ENCODE measurements around the gene ZBED1.
A peak's percentile ranks its signal among the peaks of the same experiment; 100 is the strongest.
"Not testable (repeated sequence)": the region's sequence is repeated elsewhere in the genome, so short reads cannot be mapped to it uniquely, and the experiment has no call there.

Gene ZBED1

DNA sequence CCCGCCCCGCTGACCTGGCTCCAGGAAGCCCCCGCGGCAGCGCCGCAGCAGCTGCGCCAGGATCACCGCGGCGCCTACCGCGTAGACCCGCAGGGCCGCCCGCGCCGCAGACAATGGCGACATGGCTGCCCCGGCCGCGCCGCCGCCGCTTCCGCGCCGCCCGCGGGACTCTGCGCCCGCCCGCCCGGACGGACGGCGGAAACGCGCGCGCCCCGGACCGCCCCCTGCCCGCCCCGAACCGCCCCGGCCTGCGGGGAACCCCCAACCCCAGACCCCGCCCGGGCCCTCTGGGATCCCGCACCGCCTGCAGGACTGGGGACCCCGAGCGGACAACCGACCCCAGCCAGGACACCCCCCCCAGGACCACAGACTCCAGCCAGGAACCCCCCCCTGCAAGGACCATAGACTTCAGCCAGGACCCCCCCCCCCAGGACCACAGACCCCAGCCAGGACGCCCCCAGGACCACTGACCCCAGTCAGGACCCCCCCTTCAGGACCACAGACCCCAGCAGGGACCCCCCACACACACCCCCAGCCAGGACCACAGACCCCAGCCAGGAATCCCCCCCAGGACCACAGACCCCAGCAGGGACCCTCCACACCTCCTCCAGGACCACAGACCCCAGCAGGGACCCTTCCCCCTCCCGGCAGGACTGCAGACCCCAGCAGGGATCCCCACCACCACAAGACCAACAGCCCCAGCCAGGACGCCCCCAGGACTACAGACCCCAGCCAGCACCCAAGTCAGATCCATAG lies at the start of gene ZBED1, which contains the start of gene DHRSX:
ZBED1 (minus strand) TSS at position 174 of the 756 bp plus-strand sequence. CDS start 10,257 bp downstream, outside the sequence.
DHRSX (minus strand) TSS at position 174 of the 756 bp plus-strand sequence; CDS start at position 123, 51 bp downstream.
- DNase-seq, result peak; percentile 36

DNA sequence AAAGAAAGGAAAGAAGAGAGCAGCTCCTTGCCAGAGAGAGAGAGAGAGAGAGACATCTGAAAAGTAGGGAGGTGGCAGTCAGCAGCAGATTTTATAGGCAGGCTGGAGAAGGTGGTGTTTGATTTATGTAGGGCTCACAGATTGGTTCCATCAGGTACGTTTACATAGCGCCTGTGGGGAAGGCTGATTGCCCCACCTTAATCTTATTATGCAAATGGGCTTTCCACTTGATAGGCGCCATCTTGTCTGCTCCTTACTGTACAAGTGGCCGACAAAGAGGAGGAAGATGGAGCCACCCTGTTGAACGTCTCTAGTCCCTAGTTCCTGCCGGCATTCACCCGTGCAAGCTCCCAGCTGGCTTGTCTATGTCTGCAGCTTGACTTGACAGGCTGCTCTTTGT lies 49.1 kb upstream of the ZBED1 start:
- no peak for DNase-seq

DNA sequence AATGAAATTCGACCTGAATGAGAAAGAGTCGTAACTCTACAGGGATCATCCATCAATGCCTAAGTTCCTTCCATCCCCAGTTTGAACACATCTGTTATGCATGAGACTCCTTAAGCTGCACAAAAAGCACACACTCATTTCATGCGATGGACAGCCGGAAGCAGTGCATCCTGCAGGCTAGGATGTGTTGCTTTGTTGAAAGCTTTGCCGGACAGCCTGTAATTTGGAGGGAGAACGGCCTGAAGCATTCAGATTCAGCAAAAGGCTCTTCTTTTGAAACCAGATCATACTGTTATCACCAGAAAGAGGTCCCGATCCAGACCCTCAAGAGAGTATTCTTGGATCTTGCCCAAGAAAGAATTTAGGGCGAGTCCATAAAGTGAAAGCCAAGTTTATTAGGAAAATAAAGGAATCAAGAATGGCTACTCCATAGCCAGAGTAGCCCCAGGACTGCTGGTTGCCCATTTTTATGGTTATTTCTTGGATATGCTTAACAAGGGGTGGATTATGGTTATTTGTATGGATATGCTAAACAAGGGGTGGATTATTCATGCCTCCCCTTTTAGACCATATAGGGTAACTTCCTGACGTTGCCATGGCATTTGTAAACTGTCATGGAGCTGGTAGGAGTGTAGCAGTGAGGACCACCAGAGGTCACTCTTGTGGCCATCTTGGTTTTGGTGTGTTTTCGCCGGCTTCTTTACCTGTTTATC lies 48.1 kb upstream of the ZBED1 start:
- DNase-seq, result no peak

DNA sequence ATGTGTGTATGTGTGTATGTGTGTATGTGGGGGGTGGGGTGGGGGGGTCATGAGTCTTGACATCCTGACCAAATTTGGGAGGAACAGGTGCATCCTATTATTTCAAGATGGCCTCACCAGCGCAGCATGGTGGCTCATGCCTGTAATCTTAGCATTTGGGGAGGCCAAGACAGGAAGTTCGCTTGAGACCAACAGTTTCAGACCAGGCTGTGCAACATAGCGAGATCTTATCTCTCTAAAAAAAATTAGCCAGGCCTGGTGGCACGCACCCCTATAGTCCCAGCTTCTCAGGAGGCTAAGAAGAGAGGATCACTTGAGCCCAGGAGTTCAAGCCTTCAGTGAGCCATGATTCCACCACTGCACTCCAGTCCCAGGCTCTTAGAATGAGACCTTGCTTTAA lies 47.0 kb upstream of the ZBED1 start:
- DNase-seq, result no peak

DNA sequence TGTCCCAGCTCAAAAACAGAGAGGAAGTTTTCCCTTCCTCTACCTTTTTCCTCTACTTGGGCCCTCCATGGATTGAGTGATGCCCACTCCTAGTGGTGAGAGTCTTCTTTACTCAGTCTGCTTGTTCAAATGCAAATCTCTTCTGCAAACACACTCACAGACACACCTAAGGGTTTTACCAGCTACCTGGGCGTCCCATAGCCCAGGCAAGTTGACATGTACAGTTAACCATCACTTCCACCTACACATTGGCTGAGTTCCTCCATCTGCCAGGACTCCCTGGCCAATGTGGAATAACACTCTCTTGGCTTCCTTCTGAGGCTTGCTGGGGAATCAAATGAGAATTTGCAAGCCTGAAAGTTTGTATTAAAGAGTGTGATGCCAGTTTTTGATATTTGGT lies 45.7 kb upstream of the ZBED1 start:
- DNase-seq, result no peak

DNA sequence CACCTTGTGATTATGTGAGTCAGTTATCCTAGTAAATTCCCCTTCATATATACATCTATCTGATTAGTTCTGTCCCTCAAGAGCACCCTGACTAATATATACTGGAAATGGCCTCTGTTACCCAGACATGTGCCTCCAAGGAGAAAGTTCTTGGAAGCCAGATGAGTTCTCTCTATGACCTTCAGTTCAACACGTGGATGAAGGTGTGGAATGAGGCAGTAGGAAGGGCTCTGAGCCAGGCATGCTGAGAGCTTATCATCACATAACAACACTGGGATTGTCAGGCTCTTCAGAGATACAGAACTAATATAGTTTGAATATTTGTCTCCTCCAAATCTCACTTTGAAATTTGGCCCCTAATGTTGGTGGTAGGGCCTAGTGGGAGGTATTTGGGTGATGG lies 44.4 kb upstream of the ZBED1 start:
- DNase-seq, result no peak

DNA sequence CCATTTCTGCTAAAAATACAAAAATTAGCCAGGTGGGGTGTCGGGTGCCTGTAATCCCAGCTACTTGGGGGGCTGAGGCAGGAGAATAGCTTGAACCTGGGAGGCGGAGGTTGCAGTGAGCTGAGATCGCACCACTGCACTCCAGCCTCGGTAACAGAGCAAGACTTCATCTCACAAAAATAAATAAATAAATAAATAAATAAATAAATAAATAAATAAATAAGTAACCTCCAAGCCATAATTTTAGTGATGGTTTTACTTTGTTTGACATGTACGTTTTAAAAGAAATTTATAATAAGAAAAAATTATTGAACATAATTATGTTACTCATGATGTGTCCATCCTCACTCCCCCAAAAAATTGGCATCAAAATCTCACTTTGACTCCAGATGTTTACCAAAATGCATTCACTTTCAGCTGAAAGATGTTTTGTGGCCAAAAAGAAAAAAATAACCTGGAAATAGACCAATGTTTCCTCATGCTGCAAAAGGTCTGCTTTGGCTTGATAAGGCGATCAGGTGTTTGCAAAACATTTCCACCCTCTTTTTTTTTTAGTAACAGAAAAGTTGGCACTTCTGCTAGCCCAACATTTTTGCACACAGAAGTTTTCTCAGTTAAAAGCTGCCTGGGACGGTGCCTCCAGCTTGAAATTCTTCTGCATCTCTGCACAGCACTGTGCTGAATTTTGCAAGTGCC lies 42.2 kb upstream of the ZBED1 start:
- DNase-seq, result no peak

DNA sequence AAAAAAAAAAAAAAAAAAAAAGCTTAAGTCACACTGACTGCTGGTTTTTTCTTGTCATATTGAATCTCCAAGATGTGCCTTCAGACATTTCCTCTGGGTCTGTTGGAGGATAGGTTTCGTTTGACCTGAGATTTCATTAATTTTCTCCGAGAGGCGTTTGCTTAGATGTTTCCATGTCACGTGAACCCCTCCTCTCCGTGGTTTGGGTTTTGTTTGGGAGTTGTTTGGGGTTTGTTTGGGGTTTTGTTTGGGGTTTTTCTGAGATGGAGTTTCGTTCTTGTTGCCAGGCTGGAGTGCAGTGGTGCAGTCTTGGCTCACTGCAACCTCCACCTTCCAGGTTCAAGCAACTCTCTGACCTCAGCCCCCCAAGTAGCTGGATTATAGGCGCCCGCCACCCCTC lies 40.8 kb upstream of the ZBED1 start:
- DNase-seq, result no peak

DNA sequence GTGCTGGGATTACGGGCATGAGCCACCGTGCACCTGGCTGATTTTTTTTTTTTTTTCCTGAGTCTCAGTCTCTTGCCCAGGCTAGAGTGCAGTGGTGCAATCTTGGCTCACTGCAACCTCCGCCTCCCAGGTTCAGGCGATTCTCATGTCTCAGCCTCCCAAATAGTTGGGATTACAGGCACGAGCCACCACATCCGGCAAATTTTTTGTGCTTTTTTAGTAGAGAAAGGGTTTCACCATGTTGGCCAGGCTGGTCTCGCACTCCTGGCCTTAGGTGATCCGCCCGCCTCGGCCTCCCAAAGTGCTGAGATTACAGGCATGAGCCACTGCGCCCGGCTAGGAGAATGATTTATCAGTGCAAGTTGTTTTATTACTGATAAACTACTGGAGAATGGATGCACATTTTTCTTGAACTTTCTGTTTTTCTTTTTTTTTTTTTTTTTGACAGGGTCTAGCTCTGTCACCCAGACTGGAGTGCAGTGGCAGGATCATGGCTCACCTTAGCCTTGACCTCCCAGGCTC lies 39.7 kb upstream of the ZBED1 start:
- DNase-seq, result no peak

DNA sequence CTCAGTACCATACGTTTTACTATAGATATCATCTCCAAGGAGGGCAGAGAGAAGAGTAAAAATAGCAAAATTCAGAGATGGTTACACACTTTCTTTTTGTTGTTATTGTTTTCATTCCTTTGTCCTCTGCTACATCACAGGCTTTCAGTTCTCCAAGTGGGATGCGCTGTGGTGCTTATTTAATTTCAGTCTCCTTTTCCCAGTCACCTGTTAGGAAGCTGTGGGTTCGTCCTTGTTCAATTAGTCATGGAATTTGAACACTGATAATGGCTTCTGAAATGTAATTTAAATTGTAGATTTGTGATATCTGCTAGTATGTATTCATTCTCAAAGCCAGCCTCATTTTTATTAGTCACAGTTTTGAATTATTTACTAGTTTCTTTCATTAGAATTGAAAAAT lies 38.8 kb upstream of the ZBED1 start:
- DNase-seq, result no peak

DNA sequence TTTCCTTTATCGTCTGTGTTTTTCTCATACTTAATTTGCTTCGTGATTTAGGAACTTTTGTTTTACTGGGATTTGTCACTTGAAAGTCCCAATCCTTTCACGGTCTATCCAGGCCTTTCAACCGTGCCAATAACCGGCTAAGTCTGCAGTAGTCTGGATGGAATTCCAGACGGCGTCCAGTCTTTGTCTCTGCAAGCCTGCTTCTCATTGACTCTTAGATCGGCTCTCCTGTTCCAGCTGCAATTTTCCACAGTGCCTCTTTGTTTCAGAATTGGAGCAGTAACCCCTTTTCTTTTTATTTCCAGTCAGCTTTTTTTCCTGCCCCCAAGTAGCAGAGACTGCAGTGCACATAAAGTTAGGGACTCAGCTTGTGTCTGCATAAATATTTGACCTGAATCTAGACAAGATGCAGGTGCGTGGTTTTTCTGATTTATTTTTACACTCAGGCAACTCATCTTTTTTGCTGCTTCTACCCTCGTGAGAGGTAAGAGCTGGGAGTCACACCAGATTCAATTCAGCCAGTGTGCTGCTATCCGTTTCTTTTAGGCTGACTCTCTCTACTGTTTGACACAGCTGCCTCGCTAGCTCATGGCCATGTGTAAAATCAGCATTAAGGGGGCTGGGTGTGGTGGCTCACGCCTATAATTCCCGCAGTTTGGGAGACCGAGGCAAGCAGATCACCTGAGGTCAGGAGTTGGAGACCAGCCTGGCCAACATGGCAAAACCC lies 37.4 kb upstream of the ZBED1 start:
- DNase-seq, result no peak

DNA sequence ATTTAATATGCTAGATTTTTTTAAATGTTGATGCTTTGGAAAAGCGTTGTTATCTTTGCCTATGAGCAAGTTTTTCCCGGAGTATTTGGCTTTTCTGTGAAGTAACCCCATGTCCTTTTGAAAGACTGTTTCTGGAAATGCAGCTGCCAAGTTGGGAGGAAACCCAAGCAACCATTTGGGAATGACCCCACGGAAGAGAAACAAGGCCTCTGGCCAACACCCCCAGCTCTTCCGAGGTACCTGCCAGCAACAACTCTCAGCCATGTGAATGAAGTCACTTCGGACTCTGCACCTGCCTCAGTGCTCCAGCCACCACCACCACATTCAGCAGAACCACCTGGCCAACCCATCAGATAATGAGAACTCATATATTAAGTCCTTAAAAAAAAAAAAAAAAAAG lies 36.2 kb upstream of the ZBED1 start:
- no peak for DNase-seq

DNA sequence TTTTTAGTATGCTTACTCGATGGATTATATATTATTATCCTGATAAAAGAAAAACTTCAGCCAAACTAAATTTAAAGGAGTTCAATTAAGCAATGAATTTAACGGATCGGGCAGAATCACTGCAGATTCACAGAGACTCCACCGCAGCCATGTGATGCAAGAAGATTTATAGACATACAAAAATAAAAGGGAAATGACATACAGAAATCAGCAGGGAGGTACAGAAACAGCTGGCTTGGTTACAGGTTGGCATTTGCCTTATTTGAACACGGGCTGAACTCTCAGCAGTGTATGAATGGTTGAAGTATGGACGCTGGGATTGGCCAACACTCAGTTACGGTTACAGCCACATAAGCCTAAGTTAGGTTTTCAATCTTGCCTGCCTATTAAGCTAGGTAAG lies 35.4 kb upstream of the ZBED1 start:
- DNase-seq, result no peak

DNA sequence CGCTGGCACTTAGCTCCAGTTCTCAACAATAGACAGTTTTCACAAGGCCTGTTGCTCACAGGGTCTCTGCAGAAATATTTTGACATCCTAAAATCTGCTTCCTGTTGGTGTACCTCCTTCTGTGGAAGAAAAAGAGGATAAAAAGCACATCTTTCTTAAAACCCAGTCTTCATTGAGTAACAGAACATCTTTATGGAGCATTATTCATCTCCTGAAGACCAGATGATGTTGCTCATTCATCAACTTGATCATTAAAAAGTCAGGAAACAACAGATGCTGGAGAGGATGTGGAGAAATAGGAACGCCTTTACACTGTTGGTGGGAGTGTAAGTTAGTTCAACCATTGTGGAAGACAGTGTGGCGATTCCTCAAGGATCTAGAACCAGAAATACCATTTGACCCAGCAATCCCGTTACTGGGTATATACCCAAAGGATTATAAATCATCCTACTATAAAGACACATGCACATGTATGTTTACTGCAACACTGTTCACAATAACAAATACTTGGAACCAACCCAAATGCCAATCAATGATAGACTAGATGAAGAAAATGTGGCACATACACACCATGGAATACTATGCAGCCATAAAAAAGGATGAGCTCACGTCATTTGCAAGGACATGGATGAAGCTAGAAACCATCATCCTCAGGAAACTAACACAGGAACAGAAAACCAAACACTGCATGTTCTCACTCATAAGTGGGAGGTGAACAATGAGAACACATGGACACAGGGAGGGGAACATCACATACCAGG lies 33.7 kb upstream of the ZBED1 start:
- not testable (repeated sequence) for DNase-seq

DNA sequence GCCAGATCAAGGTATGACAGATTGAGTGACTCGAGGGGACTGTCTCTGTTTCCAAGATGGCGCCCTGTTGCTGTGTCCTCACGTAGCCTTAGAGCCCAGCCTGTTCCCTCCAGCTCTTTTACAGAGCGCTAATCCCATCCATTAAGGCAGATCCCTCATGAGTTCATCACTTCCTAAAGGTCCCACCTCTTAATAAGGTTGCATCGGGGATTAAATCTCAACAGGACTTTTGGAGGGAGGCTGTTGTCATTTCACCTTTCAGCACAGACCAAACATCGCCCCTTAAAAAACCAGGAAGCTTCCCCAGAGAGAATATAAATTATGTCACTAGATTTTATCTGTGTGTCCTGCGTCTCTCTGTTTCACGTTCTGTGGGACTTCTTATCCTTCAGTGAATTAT lies 32.6 kb upstream of the ZBED1 start:
- no peak for DNase-seq

DNA sequence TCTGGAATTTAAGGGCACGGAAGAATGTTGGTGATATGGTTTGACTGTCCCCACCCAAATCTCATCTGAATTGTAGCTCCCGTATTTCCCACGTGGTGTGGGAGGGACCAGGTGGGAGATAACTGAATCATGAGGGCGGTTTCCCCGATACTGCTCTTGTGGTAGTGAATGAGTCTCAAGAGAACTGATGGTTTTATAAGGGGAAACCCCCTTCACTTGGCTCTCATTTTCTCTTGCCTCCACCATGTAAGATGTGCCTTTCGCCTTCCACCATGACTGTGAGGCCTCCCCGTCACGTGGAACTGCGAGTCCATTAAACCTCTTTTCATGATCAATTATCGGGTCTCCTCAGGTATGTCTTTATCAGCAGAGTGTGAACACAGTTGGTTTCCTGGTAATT lies 25.6 kb upstream of the ZBED1 start:
- no peak for DNase-seq

DNA sequence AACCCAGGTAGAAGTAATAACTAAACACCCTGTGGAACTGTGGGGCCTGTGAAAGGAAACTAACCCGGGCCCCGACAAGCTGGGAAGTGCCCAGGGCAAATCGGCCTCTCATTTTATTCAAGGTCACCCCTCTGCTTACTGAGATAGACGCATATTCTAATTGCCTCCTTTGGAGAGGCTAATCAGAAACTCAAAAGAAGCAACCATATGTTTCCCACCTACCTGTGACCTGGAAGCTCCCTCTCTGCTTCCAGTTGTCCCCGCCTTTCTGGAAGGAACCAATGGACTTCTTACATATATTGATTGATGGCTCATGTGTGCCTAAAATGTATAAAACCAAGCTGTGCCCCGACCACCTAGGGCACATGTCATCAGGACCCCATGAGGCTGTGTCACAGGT lies 23.1 kb upstream of the ZBED1 start:
- DNase-seq, result no peak

DNA sequence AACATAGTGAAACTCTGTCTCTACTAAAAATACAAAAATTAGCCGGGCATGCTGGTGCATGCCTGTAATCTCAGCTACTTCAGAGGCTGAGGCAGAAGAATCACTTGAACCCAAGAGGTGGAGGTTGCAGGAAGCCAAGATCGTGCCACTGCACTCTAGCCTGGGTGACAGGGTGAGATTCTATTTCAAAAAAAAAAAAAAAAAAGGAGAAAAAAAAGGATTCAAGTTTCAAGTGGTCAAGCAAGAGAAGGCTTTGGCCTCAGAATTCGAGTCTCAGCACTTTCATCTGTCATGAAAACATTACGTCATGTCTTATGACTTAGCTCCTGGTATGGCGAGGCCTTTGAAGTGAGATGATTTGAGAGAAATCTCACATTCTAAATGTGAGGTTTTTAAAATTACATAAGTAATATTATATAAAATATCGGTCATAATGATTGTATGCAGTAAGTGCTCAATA lies 21.2 kb upstream of the ZBED1 start:
- DNase-seq, result no peak

DNA sequence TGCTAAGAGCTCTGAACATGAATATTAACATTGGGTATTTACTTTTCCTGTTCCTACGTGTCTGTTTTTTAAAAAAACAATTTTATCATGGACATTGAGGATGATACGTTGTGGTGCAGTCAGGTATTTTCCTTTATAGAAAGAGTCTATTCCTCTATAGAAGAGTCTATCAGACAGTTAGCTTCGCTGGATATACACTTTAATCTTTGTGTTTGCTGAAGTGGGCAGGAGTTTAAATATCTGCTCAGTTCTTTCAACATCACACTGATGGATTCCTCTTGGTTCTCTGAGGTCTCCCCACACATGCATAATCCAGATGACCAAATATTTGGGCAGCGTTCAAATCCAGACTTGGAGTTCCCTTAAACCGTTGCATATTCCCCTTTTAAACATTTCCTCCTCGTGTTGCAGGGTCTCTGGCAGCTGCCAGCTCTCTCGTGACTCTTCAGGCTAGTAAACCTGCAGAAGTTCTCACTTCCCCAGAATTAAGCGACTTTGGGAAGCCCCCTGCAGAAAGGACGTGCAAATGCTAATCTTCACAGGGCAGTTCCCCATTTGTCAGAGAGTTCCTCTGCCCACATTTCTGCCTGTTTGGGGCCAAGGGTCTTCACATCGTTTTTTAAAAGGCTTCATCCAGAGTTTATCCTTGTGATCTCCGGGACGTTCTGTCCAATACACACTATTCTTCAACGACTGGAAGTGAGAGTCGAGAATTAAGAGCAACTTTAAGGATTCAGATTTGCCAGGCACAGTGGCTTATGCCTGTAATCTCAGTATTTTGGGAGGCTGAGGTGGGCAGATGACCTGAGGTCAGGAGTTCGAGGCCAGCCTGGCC lies 20.5 kb upstream of the ZBED1 start:
- DNase-seq, result no peak

DNA sequence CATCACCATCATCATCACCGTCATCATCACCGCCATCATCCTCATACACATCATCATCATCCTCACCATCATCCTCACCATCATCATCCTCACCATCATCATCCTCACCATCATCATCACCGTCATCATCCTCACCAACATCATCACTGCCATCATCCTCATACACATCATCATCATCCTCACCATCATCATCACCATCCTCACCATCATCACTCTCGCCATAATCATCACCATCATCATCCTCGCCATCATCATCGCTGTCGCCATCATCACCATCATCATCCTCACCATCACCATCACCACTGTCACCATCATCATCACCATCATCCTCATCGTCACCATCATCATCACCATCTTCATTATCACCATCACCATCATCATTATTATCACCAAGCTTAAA lies 19.8 kb upstream of the ZBED1 start:
- no peak for DNase-seq

DNA sequence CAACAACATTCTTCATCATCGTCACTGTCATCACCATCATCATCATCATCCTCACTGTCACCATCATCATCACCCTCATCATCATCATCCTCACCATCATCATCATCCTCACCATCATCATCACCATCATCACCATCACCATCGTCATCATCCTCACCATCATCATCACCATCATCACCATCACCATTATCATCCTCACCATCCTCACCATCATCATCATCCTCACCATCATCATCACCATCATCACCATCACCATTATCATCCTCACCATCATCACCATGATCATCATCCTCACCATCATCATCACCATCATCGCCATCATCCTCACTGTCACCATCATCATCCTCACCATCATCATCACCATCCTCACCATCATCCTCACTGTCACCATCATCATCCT lies 18.9 kb upstream of the ZBED1 start:
- not testable (repeated sequence) for DNase-seq
